ENCODE results near the gene OSBPL7. TPM values are rescaled to one million over a fixed set of nuclear protein-coding genes. Genes with fewer than 3 reads are reported as not detected.
A peak's percentile ranks its signal among the peaks of the same experiment; 100 is the strongest.

The OSBPL7 gene
- total RNA-seq, 1 donor from 2014 or later: 28.8 TPM

- TF ChIP-seq CTCF (IDR thresholded peaks at IDR 0.05): no peak
These were observed 28.6 kb downstream of the OSBPL7 start for GRCh38 chr17:47792979-47793378.

GRCh38 chr17:47792457-47792856 lies 29.1 kb downstream of the OSBPL7 start:
- H3K27ac ChIP-seq: no peak overlapping the region
- no peaks in the 10 kb centered on the region for H3K36me3 ChIP-seq
- intact Hi-C loops (cut with DNase I): no loop called here
- no peak for DNase-seq (ENCODE audit: low spot score in 2 of 2)
- H3K9me3 ChIP-seq: no peaks in the 10 kb centered on the region
- TF ChIP-seq CTCF (IDR thresholded peaks at IDR 0.05): no peak
- H3K27me3 ChIP-seq: peaks cover 4% of the 10 kb centered on the region
- no peak overlapping the region for H3K4me3 ChIP-seq
- H3K4me1 ChIP-seq: peaks cover 4 to 6% of the 10 kb centered on the region in 2 donors

More at GRCh38 chr17:47792979-47793378, 28.6 kb downstream of the OSBPL7 start:
- H3K36me3 ChIP-seq: no peaks in the 10 kb centered on the region
- no peak for DNase-seq (ENCODE audit: low spot score in 2 of 2)
- intact Hi-C loops (cut with DNase I): no loop called here
- no peak overlapping the region for H3K4me3 ChIP-seq
- no peaks in the 10 kb centered on the region for H3K9me3 ChIP-seq
- H3K4me1 ChIP-seq: peaks cover 4 to 6% of the 10 kb centered on the region in 2 donors
- no peak overlapping the region for H3K27ac ChIP-seq
- peaks cover 4% of the 10 kb centered on the region for H3K27me3 ChIP-seq

GRCh38 chr17:47791025-47791424 lies 30.6 kb downstream of the OSBPL7 start:
- no peak for TF ChIP-seq CTCF (IDR thresholded peaks at IDR 0.05)
- intact Hi-C loops (cut with DNase I): no loop called here
- Histone ChIP-seq H3K27me3 (peaks cover 4% of the 10 kb centered on the region), H3K9me3 (no peaks in the 10 kb centered on the region), H3K36me3 (no peaks in the 10 kb centered on the region), H3K4me1 (peaks cover 4 to 6% of the 10 kb centered on the region in 2 donors), H3K4me3 (no peak overlapping the region), H3K27ac (no peak overlapping the region)
- no peak for DNase-seq (ENCODE audit: low spot score in 2 of 2)

GRCh38 chr17:47789611-47790561 lies 31.7 kb downstream of the OSBPL7 start:
- intact Hi-C loops (cut with DNase I): no loop called here

GRCh38 chr17:47785538-47786123 lies 36.0 kb downstream of the OSBPL7 start:
- H3K36me3 ChIP-seq: no peaks in the 10 kb centered on the region
- DNase-seq (ENCODE audit: low spot score in 2 of 2): no peak
- no peak overlapping the region for H3K4me3 ChIP-seq
- H3K27me3 ChIP-seq: peaks cover 4% of the 10 kb centered on the region
- intact Hi-C loops (cut with DNase I): no loop called here
- H3K27ac ChIP-seq: no peak overlapping the region
- TF ChIP-seq CTCF (IDR thresholded peaks at IDR 0.05): no peak
- H3K4me1 ChIP-seq: peaks cover 4 to 6% of the 10 kb centered on the region in 2 donors
- H3K9me3 ChIP-seq: no peaks in the 10 kb centered on the region

More at GRCh38 chr17:47789611-47790561, 31.7 kb downstream of the OSBPL7 start:
- TF ChIP-seq CTCF (IDR thresholded peaks at IDR 0.05): peak; percentile 34 to 53 (median 41)
- Histone ChIP-seq H3K4me3 (peak overlapping the region; percentile 45 to 55), H3K27me3 (peaks cover 4% of the 10 kb centered on the region), H3K27ac (no peak overlapping the region), H3K9me3 (no peaks in the 10 kb centered on the region), H3K4me1 (peaks cover 4 to 6% of the 10 kb centered on the region in 2 donors), H3K36me3 (no peaks in the 10 kb centered on the region)
- no peak for DNase-seq (ENCODE audit: low spot score in 2 of 2)

Measured in ascending aorta (tissue), 2 donors.